OCI-M2 (cell line): ENCODE results near the gene RSPH1.

Experiments
- DNase-seq: peaks from one replicate; lab custom pipeline; 2025; ENCODE audit not compliant: unreplicated experiment; lab: John Stamatoyannopoulos, UW

RSPH1 gene

DNA sequence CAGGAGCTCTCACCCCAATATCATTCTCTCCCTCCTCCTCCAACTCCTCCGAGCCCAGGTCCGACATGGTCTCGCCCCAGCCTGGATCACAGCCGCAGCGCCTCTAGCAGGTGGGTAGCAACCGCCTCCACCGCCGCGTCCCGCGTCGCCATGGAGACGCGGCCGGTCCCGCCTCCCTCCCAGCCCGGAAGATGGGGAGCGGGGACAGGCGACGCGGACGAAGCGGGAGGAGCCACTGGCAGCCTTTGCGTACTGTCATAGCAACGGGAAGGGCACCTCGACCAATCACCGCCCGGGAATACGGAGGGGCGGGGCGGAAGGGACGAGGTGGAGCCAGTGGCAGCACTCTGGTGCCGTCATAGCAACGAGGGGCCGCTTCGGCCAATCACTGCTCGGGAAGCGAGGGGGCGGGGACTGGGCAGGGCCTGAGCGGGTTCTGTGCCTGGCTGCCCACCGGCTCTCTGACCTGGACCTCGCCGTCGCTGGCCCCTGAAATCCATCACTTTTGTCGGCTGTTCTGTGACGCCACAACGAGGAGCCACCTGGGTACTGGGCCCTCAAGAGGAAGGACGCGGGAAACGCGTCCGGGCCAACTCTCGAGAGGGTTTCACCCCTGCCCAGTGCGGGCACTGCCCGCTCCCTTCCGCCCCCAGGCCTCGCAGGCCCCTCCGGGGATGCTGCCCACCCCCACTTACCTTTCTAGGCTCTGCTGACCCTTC, at the start of gene RSPH1:
TSS of gene RSPH1 (minus strand) at position 105 of the 719 bp plus-strand sequence. CDS start at position 67, 38 bp downstream.
- DNase-seq = peak; percentile 99

DNA sequence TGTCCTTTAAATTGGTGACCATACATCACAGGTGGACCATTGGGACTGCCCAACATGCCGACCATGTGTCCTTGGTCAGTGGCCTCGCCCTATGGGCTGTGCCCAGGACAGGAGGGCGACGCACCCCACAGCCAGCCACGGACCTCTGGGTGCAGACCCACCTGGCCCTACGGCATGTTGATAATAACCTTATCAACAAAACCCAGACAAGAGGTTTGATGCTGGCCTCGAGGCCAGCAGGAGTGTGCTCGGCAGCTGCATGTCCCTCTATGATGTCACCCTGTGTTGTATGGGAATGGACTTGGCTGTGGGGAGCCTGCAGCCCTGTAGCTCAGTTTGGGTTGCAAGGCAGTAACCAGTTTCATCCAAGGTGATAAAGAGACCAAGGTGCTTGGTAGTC, 49.7 kb upstream of the RSPH1 start:
- no peak for DNase-seq

DNA sequence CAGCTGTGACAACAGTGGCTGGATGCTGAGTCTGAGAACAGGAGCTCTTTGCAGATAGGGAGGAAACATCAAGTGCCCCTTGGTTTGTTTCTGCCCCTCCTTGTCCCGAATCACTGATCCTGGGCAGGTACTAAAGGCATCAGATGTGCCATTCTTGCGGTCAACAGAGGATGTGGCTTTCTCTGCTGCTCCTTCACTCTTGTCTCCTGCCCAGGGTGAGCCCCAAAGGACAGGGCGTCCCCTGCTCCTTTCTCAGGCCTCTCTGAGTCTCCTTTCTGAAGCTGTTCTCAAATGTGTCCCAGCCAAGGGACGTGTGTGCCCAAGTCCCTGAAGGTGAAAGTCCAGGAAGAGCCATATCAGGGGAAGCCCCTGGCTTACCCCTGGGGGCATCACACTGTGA, 49.3 kb upstream of the RSPH1 start:
- DNase-seq = no peak

DNA sequence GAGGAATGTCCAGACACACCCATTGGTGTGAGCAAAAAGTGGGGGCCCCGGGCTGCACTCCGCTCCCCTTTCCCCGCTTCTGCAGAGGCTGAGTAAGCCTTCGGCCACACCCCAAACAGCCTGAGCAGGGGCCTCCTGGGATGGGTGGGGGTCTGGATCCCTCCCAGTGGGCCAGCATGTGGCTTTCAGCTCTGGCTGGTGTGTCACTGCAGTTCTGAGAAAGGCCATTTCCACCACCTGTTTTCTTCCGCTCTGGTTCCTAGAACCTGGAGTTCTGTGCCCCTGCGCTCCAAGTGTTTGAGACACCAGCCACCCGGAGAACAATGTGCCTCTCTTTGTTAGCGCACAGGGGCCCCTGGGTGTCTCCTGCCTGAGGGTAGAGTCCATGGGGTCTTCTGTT, 48.5 kb upstream of the RSPH1 start:
- DNase-seq = no peak

GRCh38 chr21:42543106-42543847, 47.3 kb upstream of the RSPH1 start:
- DNase-seq = no peak

- no peak for DNase-seq
Observed at GRCh38 chr21:42542596-42542995, 46.6 kb upstream of the RSPH1 start.

DNA sequence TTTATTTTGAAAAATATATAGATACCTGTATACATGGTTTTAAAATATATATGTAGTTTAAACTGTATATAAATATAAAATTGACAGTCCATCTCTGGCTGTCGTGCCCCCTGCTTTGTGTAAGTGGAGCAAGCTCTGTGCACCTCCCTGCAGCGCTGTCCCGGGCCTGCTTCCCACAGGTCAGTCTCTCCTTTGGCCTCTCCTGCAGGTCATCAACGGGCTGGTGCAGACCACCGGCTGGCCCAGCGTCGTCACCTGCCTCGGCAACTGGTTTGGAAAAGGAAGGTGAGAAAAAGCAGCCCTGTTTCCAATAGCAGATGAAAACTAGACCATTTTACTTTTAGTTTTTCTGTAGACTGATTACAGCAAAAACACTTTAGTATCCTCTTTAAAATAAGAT, 46.2 kb upstream of the RSPH1 start:
- DNase-seq = no peak

DNA sequence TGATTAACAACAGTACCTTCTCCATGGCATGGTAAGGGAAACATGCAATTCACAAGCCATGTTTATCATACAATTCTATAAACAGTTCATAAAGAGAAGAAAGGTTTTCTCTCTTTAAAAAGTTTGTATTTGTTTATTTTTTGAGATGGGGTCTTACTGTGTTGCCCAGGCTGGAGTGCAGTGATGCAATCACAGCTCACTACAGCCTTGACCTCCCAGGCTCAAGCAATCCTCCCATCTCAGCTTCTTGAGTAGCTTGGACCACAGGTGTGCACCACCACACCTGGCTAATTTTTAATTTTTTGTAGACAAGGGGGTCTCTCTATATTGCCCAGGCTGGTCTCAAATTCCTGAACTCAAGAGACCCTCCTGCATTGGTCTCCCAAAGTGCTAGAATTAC, 45.6 kb upstream of the RSPH1 start:
- no peak for DNase-seq

GRCh38 chr21:42541174-42541573, 45.1 kb upstream of the RSPH1 start:
- no peak for DNase-seq

- no peak for DNase-seq
Observed at GRCh38 chr21:42540396-42540795, 44.4 kb upstream of the RSPH1 start.

DNA sequence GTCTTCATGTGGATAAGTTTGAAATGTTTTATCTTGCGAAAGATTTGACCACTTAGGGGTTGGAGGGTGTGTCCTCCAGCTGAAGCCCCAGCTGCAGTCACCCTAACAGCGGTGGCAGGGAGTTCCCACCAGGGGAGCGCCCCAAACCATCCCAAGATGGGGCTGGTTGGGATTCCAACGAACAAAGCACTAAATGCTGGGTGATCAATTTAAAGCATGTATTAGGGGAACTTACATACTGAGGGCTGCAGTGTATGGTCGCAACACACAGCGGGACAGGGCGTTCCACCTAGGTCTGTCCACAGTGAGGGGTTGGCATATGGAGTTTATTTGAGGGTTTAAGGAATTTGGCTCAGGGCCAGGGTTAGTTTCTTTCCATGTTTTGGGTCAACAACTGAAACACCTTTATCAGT, 43.9 kb upstream of the RSPH1 start:
- DNase-seq = no peak

DNA sequence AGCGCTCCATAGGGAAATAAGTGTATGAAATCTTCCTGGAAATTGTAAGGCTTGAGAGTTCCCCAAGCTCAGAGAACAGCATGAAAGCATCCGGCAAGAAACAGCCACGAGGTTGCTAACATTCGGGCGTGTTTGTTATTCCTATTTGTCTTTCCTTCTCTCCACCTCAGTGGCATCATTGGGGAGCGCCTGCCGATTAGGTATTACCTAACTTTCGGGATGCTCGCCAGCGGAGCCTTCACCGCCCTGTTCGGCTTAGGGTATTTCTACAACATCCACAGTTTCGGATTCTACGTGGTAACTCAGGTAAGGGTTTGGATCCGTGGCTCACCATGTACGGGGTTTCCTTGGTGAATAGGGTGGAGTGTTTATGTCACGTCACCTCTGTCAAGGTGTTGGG, 43.3 kb upstream of the RSPH1 start:
- DNase-seq = no peak

DNA sequence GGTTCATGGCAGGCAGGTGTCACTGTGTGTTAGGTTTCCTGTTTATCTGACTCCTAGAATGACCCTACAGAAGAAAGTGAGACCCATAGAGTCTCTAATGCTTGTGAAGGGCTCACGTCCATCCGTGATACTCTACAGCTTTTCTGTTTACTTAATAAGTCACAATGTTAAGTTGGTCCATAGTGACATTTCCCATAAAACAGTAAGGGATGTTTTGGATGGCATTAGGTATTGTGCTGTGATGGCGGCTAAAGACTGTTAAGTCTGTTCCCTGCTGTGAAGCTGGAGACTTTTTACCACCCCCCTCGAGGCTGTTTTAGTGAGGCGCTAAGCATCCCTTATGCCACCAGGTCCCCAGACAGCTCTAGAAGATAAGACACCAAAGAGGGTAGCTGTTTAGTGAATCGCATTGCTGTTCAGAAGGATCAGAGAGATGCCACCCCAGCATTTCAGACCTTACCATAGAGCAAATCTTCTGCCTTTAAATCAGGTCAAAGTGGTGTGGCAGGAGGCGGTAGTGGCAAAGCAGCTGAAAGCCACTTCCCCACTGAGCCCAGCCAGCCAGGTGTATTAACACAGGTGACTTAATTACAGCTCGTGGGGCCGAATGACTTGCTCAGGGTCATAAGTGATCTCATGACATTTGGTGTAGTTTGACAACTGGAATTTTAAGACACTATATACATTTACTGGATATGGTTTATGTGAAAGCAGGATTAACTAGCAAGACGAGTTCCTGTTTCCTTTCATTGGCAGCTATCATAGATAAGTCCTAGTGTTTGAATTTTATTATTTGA, 42.7 kb upstream of the RSPH1 start:
- DNase-seq = no peak

DNA sequence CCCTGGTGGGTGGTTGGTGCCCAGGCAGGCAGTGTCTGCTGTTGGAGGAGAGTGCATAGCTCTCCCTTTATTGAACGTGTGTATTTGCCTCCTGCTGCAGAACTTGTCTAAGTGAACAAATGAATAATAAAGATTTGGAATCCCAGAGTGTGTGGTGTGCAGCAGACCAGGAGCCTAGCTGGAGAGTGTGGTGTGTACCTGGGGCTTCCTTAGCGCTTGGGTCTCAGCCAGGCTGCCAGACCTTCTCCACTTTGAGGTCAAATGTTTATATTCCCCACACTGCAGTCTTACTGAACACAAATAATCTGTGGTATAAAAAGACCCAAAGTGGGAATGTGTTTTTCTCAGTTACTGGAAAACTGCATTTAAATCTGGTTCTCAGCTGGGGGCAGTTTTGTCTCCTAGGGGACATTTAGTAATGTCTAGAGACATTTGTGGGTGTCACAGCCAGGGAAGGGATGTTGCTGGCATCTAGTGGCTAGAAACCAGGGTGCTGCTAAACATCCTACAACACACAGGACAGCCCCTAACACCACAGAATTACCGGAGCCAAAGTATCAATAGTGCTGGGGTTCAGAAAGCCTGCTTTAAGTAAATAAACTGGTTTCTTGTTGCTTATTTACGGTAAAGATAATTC, 41.2 kb upstream of the RSPH1 start:
- no peak for DNase-seq

- no peak for DNase-seq
Observed at GRCh38 chr21:42536601-42537000, 40.6 kb upstream of the RSPH1 start.

GRCh38 chr21:42535602-42536171, 39.7 kb upstream of the RSPH1 start:
- no peak for DNase-seq

DNA sequence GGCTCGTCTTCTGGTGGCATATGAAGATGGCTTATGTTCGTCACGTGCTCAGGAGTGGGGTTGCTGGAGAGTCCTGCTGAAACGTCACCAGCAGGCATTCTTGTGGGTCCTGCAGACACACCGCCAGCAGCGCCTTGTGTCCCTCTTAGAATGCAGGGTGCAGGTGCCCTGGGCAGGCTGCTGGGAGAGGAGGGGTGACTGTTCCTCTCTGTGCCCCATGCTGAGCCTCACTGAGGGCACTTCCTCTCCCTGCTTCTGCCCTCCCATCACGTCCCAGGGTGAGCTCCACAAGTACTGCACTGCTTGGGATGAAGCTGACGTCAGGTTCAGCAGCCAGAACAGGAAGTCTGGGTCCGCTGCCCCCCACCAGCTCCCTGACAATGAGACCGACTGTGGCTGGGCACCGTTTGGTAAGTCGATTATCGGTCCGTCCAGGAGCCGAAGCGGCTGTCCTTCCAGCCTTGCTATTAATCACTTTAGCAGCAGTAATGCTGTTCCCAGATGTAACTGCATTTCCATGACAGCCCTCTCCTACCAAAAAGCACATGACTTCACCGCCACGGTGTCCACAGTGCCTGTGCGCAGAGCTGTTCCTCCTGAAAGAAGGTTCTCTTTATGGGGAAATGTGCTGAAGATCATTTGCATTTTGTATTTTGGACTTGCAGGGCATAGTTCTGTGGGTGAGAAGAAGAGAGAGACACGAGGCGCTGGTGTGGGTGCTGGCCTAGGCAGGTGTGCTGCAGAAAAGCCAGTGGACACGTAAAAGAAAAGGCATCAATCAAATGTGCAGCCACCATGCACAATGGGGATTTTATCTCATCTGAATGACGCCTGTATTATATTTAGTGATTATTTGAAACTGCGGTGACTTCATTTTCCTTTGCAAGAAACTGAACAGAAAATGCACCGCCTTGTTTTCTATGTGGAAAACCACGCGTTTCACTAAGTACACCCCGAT, 38.7 kb upstream of the RSPH1 start:
- DNase-seq = no peak

DNA sequence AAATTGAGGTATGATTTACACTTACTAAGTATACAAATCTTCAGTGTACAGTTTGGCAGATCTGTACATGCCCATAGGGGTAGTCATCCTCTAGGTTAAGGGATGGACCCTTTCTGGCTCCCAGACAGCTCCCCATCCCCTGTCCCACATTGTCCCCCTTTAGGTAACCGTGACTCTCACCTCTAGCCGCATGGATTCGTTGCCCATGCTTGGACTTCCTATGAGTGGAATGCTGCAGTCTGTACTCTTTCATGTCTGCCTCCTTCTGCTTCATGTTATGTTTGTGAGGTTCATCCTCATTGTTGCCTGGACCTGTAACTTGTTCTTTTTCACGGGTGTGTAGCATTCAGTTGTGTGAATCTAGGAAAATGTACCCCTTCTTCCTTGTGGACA, 37.9 kb upstream of the RSPH1 start:
- no peak for DNase-seq

DNA sequence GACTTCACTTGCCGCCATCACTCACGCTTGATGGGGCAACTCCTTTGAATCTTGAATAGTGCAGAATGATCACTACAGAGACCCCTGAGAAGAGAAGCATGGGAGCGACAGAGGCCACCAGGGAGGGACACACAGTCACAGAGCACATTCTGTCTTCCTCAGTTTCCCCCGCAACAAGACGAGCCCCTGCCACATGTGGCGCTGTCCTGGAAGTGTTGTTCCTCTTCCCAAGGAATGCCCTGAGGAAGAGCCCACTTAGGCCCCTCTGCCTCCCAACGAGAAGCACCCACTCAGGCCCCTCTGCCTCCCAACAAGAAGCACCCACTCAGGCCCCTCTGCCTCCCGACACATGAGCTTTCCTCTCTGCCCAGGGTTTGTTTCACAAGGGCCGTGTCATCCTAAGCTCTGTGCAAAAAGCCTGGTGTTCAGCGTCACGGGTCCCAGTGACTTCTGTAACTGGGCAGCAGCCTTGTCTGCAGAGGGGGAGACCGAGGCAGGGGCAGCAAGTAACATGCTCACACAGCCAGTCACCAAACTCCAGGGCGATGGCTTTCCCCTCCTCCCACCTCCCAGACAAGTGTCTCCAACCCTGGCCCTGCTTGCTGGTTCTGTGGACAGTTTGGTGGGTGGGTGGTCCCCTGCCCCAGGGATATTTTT, 37.4 kb upstream of the RSPH1 start:
- DNase-seq = no peak
